Glomerular endothelial cell (primary cell): ENCODE measurements around the gene DNMT3B. TPM values are rescaled to one million over a fixed set of nuclear protein-coding genes. Genes with fewer than 3 reads are reported as not detected.
"Not testable (repeated sequence)": the region's sequence is repeated elsewhere in the genome, so short reads cannot be mapped to it uniquely, and the experiment has no call there.

Experiments
- DNase-seq: peaks from one replicate; pipeline ENCODE4 v3.0.0-alpha.2; 2011; ENCODE audit warnings: low read depth, low spot score; ENCODE audit errors: extremely low read depth
- total RNA-seq: library from RNA; depleted of rRNA; stranded (reverse); fragments of >200 nt; gene quantifications from 2 replicates; pipeline ENCODE4 v1.2.3, GENCODE V29; 2015

The DNMT3B gene
- total RNA-seq = 2.8 and 5.8 TPM in 2 replicates

GRCh38 chr20:32761831-32762753 is at the start of gene DNMT3B:
Gene DNMT3B, plus strand, starts transcription at chr20:32762385. Its CDS starts 17,939 bp downstream, at chr20:32780324.
- no peak for DNase-seq

GRCh38 chr20:32718749-32719348 is 43.3 kb upstream of the DNMT3B start:
- no peak for DNase-seq

- no peak for DNase-seq
Observed at GRCh38 chr20:32727683-32728082, 34.5 kb upstream of the DNMT3B start.

- not testable (repeated sequence) for DNase-seq
Observed at GRCh38 chr20:32728435-32728834, 33.8 kb upstream of the DNMT3B start.

- DNase-seq = not testable (repeated sequence)
Observed at GRCh38 chr20:32729334-32729733, 32.9 kb upstream of the DNMT3B start.

GRCh38 chr20:32731882-32732266 is 30.3 kb upstream of the DNMT3B start:
- no peak for DNase-seq

GRCh38 chr20:32737371-32738223 is 24.6 kb upstream of the DNMT3B start:
- DNase-seq = peak; percentile 23

- DNase-seq = no peak
Observed at GRCh38 chr20:32741151-32741550, 21.0 kb upstream of the DNMT3B start.

- DNase-seq = no peak
Observed at GRCh38 chr20:32742322-32743236, 19.6 kb upstream of the DNMT3B start.

GRCh38 chr20:32743237-32744112 is 18.7 kb upstream of the DNMT3B start, which contains the start of gene COMMD7:
Gene COMMD7, minus strand, starts transcription at chr20:32743467. Its CDS starts 76 bp downstream, at chr20:32743391.
- DNase-seq = no peak

GRCh38 chr20:32749914-32750637 is 12.1 kb upstream of the DNMT3B start:
- DNase-seq = no peak

GRCh38 chr20:32751293-32751692 is 10.9 kb upstream of the DNMT3B start:
- DNase-seq = no peak

GRCh38 chr20:32751702-32752457 is 10.3 kb upstream of the DNMT3B start:
- DNase-seq = no peak

GRCh38 chr20:32752458-32753250 is 9.5 kb upstream of the DNMT3B start:
- DNase-seq = no peak

GRCh38 chr20:32753731-32754130 is 8.5 kb upstream of the DNMT3B start:
- DNase-seq = no peak

GRCh38 chr20:32756156-32756555 is 6.0 kb upstream of the DNMT3B start:
- DNase-seq = no peak

- DNase-seq = no peak
Observed at GRCh38 chr20:32761417-32761830, 761 bp upstream of the DNMT3B start.
